Body of pancreas (tissue), 4 donors: Measurements from ENCODE around the gene PCDH9.

Experiments
- POLR2A ChIP-seq, 3 donors: fragments of 450-650 bp; IDR thresholded peaks; one replicate each; pipeline ENCODE4 v1.6.1; 2016; ENCODE audit warnings: antibody characterized with exemption in 3 of 3, mild to moderate bottlenecking in 2 of 3
- TF ChIP-seq, protein P1 (sequence below), 7 experiments: fragments of 450-650 bp in 4 of 7; fragments of 200-600 bp in 3 of 7; sonication (generic) in 3 of 7; IDR thresholded peaks; one replicate each; pipeline ENCODE4 v1.5.1; 2016 to 2019; ENCODE audit warnings: antibody characterized with exemption in 7 of 7

DNA sequence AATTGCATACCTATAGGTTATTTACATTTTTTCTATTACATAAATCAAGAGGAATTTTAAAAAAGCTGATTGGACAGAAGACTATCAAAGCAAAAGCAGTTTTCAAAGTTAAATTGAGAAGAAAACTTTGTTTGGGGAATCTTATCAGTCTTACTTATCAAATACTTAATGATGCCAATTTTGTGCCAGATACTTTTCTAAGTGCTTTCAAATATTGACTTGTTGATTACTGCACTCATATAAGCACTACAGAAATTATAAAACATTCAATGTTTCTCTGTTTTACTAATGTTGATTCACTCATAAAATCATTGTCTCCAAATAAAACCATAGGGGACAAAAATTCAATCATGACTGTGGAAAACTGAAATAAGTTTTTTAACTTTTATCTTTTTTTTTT, 36.2 kb downstream of the PCDH9 start:
- TF ChIP-seq, protein P1, sequence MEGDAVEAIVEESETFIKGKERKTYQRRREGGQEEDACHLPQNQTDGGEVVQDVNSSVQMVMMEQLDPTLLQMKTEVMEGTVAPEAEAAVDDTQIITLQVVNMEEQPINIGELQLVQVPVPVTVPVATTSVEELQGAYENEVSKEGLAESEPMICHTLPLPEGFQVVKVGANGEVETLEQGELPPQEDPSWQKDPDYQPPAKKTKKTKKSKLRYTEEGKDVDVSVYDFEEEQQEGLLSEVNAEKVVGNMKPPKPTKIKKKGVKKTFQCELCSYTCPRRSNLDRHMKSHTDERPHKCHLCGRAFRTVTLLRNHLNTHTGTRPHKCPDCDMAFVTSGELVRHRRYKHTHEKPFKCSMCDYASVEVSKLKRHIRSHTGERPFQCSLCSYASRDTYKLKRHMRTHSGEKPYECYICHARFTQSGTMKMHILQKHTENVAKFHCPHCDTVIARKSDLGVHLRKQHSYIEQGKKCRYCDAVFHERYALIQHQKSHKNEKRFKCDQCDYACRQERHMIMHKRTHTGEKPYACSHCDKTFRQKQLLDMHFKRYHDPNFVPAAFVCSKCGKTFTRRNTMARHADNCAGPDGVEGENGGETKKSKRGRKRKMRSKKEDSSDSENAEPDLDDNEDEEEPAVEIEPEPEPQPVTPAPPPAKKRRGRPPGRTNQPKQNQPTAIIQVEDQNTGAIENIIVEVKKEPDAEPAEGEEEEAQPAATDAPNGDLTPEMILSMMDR (IDR thresholded peaks at IDR 0.05): no peak
- no peak for TF ChIP-seq POLR2A (IDR thresholded peaks at IDR 0.05)
